Pancreas (tissue), 10 donors: ENCODE measurements around the gene ANKRD12. TPM values are rescaled to one million over a fixed set of nuclear protein-coding genes. Genes with fewer than 3 reads are reported as not detected.
A peak's percentile ranks its signal among the peaks of the same experiment; 100 is the strongest.

Source experiments
- ATAC-seq, 4 donors: fragments of 200-7000 bp; cut with Tn5 transposase; one replicate each; pipeline versions ENCODE4 v1.8.0 to v1.9.1; 2020; ENCODE audit warnings: mild to moderate bottlenecking in 4 of 4, moderate library complexity in 4 of 4
- DNase-seq, 6 donors: peaks; one replicate each; pipeline ENCODE4 v3.0.0-alpha.2; 2020
- FAIRE-seq: peaks from 2 replicates; lab custom pipeline; 2012; peaks lifted over from hg19 to GRCh38; lab: Jason Lieb, UNC
- H3K27ac ChIP-seq, 4 donors: fragments of 200-600 bp; sonication (generic); 1 replicate in 3 of 4; 2 replicates in 1 of 4; pipeline versions ENCODE4 v1.5.0 to v1.8.0; 2020
- H3K27me3 ChIP-seq, 4 donors: fragments of 200-600 bp; one replicate each; pipeline ENCODE4 v1.8.0; 2021
- H3K36me3 ChIP-seq, 3 donors: fragments of 200-600 bp; sonication (generic) in 1 of 3; one replicate each; pipeline versions ENCODE4 v1.5.0 to v1.8.0; 2020 to 2021
- H3K4me1 ChIP-seq, 3 donors: fragments of 200-600 bp; one replicate each; pipeline ENCODE4 v1.8.0; 2021
- H3K4me3 ChIP-seq, 4 donors: fragments of 200-600 bp; sonication (generic) in 2 of 4; one replicate each; pipeline versions ENCODE4 v1.5.0 to v1.8.0; 2020 to 2021
- H3K9me3 ChIP-seq, 4 donors: fragments of 200-600 bp; one replicate each; pipeline ENCODE4 v1.8.0; 2021
- CTCF ChIP-seq, 4 donors: fragments of 200-600 bp; sonication (generic) in 3 of 4; IDR thresholded peaks; one replicate each; pipeline versions ENCODE4 v1.5.0 to v1.8.0; 2021; ENCODE audit warnings: antibody characterized with exemption in 4 of 4
- WGBS, 2 donors: extraction: QIAGEN DNeasy Blood & Tissue Kit; methylation state at CpG; one replicate each; pipeline ENCODE4 v1.1.7; 2013; 5-methylcytosine and 5-hydroxymethylcytosine counted together
- intact Hi-C, 3 donors: fragments of 100-400 bp; cut with DNase I; formaldehyde crosslinking; loops; one replicate each; pipeline versions ENCODE4 v1.11.1 to v1.14.2; 2022
- polyA plus RNA-seq, 2 donors: library from polyadenylated mRNA; stranded (reverse); fragments of 200-250 nt; gene quantifications; one replicate each; pipeline ENCODE4 v1.2.3, GENCODE V29; 2013
- total RNA-seq, 6 donors: library from RNA; stranded (reverse); fragmentation: NEBNext Ultra II Directional in 4 of 6; extraction: Animal tissue kit (Norgen Biotek cat#: 25700) in 4 of 6; gene quantifications; one replicate each; pipeline versions ENCODE4 v1.2.1 to v1.2.4, GENCODE V29; 2021 to 2023
- donor health status: healthy with polysubstance abuse.
- donor health status: DM: no; HTN: no; CAD: no; lungs with moderate emphysema.
- donor health status: DM: no; HTN: no; CAD: no.
- donor health status: control.
- donor health status: control.
- donor health status: Bipolar disorder and iron deficiency.
- donor health status: DM: yes; HTN: yes; CAD: no.
- donor health status: DM: no; HTN: no; CAD: no.
- donor health status: DM: no; HTN: no; CAD: no.
- donor health status: DM: yes; HTN: yes; CAD: no.

Gene ANKRD12
- total and polyA plus RNA-seq, 8 donors: 14.5 to 51.7 (median 27.3) TPM

- Histone ChIP-seq H3K4me3 (no peak overlapping the region), H3K36me3 (peaks cover 0 to 22% (median 0%) of the 10 kb centered on the region in 3 donors), H3K4me1 (no peaks in the 10 kb centered on the region), H3K27ac (no peak overlapping the region), H3K9me3 (no peaks in the 10 kb centered on the region), H3K27me3 (no peaks in the 10 kb centered on the region)
- ATAC-seq (no peak), DNase-seq (no peak), FAIRE-seq (no peak)
- intact Hi-C loops: no loop called here
- no peak for TF ChIP-seq CTCF (IDR thresholded peaks at IDR 0.05)
- 75 to 91% methylated on average over 4 of the region's 4 CpGs for WGBS, 2 donors
These were observed 72.7 kb downstream of the ANKRD12 start for GRCh38 chr18:9209279-9209678.

DNA sequence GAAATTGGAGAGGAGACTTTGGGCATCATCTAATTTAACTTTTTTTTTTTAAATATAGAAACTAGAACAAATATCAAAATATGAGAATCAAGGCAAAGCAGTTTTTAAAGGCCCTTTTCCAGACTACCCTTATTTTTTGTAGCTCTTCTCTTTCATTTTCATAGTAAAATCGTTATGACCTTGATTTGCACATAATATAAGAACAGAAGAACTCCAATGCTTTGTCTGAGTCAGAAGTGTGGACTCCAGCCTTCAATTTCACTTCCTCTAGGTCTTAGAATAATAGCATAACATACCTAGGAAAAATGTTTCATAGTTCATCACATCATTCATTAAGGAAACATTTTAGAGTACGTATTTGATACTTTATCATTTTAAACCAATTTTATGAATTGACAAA lies 74.4 kb downstream of the ANKRD12 start:
- no peak for TF ChIP-seq CTCF (IDR thresholded peaks at IDR 0.05)
- no peaks in the 10 kb centered on the region for H3K27me3 ChIP-seq
- no peaks in the 10 kb centered on the region for H3K9me3 ChIP-seq
- no peak overlapping the region for H3K27ac ChIP-seq
- DNase-seq: no peak
- ATAC-seq: no peak
- peaks cover 0 to 30% (median 0%) of the 10 kb centered on the region in 3 donors for H3K36me3 ChIP-seq
- H3K4me3 ChIP-seq: no peak overlapping the region
- no peak for FAIRE-seq
- H3K4me1 ChIP-seq: no peaks in the 10 kb centered on the region
- intact Hi-C loops: no loop called here
- WGBS, 2 donors: 71 to 87% methylated on average over 2 of the region's 2 CpGs

GRCh38 chr18:9211955-9212354 lies 75.4 kb downstream of the ANKRD12 start:
- 94 to 97% methylated on average over 1 of the region's 1 CpG for WGBS, 2 donors
- H3K27me3 ChIP-seq: no peaks in the 10 kb centered on the region
- peaks cover 0 to 37% (median 0%) of the 10 kb centered on the region in 3 donors for H3K36me3 ChIP-seq
- intact Hi-C loops: no loop called here
- no peak overlapping the region for H3K27ac ChIP-seq
- no peak for TF ChIP-seq CTCF (IDR thresholded peaks at IDR 0.05)
- ATAC-seq: no peak
- peak; percentile 64 for FAIRE-seq
- no peak overlapping the region for H3K4me3 ChIP-seq
- DNase-seq: no peak
- no peaks in the 10 kb centered on the region for H3K4me1 ChIP-seq
- no peaks in the 10 kb centered on the region for H3K9me3 ChIP-seq

- intact Hi-C loops: no loop called here
- ATAC-seq (no peak), FAIRE-seq (no peak)
These were observed 78.8 kb downstream of the ANKRD12 start for GRCh38 chr18:9215221-9215933.

More at GRCh38 chr18:9215221-9215933, 78.8 kb downstream of the ANKRD12 start:
- Histone ChIP-seq H3K27me3 (no peaks in the 10 kb centered on the region), H3K4me3 (no peak overlapping the region), H3K4me1 (no peaks in the 10 kb centered on the region), H3K27ac (no peak overlapping the region), H3K36me3 (peaks cover 0 to 43% (median 0%) of the 10 kb centered on the region in 3 donors), H3K9me3 (no peaks in the 10 kb centered on the region)
- 91 to 94% methylated on average over 6 of the region's 6 CpGs for WGBS, 2 donors
- TF ChIP-seq CTCF (IDR thresholded peaks at IDR 0.05): no peak
- no peak for DNase-seq
